GM18858 (cell line): Measurements from ENCODE around the gene LYPD6B.
"Not testable (repeated sequence)": the region's sequence is repeated elsewhere in the genome, so short reads cannot be mapped to it uniquely, and the experiment has no call there.

ENCODE experiments used
- ATAC-seq: cut with Tn5 transposase; IDR thresholded peaks from one replicate; pipeline ENCODE4 v1.9.1; 2021; ENCODE audit not compliant: unreplicated experiment

The LYPD6B gene

DNA sequence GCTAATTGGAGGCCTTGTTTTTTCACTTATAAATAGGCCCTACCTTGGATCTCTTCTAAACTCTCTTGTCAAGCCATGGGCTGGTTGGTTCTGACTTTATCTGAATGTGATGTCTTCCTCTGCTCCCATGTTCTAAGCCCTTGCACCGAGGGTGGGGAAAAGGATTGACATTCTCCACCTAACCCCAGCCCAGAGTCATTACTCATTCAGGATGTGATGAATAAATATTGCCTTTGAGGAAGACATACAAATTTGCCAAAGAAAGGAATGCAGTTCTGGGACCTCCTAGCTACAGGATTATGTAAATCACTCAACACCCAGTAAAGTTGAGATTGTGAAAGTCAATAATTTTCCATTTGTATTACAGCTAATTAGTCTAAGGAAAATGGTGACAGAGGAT lies 149.8 kb downstream of the LYPD6B start:
- ATAC-seq = no peak

DNA sequence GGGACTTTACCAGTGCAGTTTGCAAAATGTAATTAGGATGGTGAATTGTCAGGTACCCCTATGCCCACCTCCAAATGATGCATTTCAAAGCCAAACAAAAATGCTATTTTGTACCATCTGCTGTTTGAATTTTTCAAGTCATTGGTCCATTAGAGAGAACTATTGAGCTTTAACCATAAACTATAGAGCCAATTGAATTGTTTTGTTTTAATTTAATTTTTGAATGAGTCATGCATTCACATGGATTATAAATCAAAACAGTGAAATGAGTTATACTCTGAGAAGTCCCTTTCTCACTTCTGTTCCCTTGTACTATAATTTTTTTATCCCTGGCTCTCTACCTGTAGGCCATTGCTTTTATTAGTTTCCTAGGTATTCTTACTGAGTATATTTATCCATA lies 151.3 kb downstream of the LYPD6B start:
- ATAC-seq = no peak

DNA sequence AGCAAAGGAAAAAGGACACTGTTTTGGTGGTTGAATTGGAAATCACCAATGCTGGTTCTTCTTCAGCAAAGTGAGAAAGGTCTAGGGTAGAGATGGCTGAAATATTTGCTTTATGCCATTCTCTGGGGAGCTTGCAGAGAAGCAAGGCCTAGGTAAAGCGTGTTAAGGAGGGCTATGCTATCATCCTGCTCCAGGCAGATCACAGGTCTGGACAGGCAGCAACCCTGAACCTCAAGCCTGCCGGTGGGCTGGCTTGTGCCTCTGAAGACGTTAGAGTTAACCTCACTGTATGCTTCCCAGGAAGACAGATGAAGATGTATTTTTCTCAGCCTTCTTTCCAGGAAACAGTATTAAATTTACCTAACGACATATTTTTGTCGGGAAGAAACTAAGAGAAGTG lies 153.4 kb downstream of the LYPD6B start:
- no peak for ATAC-seq

DNA sequence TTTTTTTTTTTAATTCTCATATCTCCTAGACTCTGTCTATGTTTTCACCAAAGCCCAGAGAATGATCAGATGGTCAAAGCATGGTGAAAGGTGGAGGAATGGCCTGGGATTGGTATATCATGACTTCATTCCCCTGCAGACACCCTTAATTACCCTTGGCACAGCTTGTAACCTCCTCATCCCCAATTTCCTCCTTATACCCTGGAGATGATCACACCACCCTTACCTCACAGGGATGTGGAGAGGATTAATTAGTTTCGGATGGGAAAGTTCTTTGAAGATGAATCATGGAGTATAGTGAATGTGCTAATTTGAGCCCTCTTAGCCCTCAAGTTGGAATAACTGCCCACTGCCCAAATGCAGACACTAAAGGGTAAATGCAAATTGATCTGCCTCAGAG lies 153.9 kb downstream of the LYPD6B start:
- no peak for ATAC-seq

DNA sequence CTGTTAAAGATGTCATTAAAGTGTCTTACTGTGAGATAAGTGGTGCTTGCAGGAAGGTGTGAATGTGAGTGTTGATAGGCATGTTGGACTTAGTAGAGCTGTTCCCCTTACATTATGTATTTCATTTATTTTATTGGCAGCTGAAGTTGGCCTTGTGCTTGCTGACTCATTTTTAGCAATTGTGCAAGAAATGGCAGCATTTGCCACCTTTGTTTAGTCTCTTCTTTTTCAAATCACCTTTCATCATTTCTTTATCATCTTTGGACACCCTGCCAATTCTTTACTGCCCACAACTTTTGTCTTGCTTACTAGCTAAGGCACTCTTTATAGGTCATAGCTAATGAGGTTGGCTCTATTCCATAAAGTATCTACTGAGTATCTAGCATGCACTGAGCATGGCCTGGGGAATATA lies 161.6 kb downstream of the LYPD6B start:
- no peak for ATAC-seq

DNA sequence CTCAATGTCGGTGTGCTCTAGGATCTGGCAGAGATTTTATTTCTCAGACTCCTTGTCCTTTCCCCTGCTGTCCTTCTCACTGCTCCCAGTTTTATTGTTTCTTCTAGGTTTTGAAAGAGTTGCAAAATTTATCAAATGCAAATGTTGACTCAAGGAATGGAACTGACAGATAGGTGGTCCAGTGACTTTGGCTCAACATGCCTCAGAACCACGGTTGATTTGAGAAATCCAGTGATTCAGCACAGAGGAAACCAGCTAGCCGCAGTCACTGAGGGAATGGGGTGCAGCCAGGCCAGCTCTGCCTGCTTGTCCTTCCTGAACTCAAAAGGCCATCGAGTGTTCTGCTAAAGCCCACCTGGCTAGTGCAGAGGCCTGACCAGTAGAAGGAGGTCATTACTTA lies 166.2 kb downstream of the LYPD6B start:
- ATAC-seq = no peak

DNA sequence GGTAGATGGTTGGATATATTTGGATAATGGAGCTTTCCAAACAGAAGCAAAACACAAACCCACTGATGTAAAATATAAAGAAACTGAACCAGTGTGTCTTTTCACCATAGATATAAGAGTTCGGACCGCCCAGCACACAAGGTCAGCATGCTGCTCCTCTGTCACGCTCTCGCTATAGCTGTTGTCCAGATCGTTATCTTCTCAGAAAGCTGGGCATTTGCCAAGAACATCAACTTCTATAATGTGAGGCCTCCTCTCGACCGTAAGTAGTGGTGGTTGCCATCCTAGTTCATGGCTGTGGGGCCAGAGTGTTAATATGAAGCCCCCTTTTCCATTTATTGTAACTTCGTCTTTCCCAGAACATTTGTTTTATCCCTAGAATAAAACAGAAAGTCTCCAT lies 166.6 kb downstream of the LYPD6B start:
- no peak for ATAC-seq

DNA sequence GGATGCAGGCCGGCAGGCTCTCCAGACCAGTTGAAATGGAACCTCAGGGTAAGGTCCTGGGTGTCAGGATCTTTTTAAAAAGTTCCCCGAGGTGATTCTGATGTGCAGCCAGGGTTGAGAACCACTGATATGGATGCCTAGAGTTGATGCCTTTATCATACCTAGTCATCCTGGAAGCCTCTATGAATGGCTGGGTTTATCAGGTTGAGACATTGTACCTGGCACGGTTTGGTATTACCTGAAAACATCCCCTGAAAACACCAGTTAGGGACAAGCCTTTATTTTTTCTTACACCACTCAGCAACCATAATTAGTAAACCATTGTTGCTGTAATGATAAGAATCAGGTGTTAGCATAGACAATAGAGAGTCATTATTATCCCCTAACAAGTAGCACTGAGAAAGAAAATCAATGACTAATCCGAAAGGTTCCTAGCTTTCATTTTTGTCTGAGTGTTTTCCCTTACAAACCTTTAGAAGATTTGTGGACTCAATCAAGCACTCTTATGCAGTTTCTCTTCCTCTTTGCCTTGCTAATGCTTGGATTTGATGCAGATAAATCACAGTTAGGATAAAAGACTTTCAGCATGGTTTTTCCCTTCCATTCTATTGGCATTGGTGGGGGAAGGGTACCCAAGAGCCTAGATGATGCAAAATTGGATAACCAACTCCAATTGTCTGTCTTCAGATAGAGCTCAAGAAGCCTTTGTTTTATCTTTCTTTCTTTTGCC lies 175.4 kb downstream of the LYPD6B start:
- no peak for ATAC-seq

DNA sequence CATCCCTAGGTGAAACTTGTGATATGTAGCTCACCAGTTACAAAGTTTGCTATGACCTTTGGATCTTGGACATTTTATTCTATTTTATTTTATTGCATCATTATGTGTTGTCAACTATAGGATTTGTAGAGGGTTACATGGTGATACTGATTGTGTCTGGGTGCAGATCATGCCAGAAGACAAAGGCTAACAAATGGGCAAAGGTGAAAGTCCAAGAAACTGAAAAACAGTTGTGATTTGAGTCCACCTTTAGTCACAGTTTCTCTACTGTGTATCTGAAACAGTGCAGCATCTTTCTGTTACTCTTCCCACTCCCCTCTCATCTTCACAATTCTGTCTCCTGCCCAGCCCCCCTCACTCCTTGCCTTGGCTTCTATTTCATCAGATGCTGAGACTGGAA lies 180.0 kb downstream of the LYPD6B start:
- ATAC-seq = no peak

DNA sequence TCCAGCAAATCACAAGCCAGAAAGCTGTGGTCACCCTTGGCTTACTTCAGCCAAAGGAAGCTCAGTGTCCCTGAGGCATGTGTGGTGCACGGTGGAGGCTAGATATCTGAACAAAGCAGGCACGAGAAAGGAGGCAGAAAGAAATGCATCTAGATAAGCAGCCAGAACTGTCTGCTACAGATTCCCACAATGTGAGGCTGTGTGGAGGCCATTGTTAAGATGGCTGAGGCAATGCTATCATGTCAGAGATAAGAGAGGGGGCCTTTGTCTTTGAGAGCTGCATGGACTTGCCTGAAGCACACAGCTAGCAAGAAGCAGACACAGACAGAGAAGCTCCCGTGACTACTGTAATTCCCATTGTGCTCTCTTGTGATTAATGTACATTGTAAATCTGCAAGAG lies 181.4 kb downstream of the LYPD6B start:
- ATAC-seq = no peak

DNA sequence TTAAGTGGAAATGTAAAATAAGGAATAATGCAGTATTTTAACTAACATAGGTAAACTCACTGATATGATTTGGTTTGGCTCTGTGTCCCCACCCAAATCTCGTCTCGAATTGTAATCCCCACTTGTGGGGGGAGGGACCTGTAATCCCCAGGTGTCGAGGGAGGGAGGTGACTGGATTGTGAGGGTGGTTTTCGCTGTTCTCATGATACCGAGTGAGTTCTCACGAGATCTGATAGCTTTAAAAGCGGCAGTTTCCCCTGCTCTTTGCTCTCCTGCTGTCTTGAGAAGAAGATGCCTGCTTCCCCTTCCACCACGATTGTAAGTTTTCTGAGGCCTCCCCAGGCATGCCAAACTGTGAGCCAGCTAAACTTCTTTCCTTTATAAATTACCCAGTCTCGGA lies 182.5 kb downstream of the LYPD6B start:
- no peak for ATAC-seq

DNA sequence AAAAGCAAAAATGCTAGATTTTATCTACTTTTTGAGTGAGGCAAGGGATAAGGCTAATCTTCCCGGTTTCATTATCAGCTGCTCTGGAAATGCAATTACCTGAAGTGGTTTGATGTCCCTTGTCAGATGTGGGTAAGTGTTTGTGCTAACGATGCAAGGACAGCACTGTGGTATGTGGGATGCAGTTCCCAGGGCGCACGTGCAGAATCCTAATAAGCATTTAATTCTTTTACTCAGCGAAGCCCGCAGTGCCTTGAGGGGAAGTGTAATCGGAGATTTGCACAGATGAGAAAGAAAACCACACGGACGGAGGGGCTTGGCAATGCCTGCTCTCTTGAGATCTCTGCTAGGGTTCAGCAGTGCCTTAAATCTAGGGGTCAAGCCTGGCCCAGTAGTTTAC lies 183.4 kb downstream of the LYPD6B start:
- no peak for ATAC-seq

DNA sequence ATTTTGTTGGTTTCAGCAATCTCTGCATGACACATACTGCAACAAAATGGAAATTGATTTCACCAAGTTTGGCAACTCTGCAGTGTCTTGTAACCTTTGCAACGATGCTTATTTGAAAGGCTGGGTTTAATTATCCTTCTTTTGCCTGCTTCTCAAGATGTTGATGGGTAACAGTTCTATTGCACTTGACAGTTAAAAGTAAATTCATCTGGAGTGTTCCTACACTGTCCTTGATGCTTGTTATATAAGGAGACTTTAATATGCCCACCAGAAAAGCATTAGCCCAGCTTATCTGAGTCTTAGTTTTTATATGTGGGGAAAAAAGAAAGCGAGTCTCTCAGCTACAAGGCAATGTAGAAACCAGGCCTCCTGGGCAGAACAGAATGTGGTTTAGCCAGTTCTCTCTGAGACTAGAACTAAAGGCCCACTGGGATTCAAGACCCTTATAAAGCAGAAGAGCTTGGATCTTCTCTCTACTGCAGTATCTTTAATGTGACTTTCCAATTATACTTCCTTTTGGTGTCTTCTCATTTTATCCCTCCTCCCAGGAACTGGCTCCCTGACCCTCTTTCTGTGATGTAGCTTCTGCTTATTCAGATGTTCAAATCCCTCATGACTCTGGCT lies 185.1 kb downstream of the LYPD6B start:
- ATAC-seq = no peak

DNA sequence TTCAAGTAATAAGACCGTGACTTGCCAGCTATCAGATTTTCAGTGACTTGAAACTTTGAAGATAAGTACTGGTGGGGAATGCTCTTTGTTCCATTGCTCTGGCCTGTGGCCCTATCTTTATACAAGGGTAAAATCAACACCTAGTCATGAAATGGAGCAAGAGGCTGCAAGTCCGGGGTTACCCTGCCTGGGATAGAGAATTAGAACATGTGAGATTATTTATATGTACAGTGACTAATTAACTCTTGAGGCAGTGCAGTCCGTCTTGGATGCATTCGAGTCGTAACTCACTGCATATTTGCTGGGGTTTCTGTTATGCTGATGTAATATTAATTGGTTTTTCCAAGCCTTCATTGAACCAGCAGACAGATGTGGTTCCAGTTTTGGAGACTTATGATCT lies 186.0 kb downstream of the LYPD6B start:
- ATAC-seq = no peak

DNA sequence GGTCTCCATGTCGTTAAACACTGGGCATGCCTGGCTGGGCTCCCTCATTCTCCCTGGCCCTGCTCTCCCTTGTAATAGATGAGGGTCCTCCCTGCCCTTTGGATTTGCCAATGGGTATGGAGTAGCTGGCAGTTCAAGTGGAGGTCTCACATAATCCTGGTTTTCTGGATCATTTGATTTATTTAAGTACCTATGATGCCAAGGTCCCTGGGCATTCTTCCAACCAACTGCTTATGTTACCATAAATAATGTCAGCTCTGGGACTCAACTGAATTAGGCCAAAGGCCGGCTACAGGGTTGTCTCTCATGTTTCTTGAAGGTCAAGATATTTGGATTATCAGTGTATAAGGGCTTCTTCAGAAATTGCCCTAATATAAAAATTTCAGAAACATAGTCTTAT lies 186.9 kb downstream of the LYPD6B start:
- ATAC-seq = no peak

DNA sequence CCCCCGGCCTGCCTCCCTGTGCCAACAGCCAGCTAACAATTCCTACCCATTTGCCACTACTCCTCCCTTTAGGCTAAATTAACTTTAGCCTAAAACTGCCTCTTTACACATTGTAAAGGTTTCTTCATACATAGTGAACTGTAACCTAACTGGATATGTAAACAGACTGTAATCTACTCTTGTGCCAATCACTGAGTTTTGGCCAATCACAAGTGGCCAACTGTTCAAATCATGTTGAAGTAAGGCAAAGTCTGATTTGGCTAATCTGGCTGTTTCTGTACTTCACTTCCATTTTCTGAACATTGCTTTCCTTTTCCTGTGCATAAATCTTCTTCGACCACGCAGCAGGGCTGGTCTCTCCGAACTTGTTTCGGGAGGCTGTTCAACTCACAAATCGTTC lies 188.3 kb downstream of the LYPD6B start:
- no peak for ATAC-seq

DNA sequence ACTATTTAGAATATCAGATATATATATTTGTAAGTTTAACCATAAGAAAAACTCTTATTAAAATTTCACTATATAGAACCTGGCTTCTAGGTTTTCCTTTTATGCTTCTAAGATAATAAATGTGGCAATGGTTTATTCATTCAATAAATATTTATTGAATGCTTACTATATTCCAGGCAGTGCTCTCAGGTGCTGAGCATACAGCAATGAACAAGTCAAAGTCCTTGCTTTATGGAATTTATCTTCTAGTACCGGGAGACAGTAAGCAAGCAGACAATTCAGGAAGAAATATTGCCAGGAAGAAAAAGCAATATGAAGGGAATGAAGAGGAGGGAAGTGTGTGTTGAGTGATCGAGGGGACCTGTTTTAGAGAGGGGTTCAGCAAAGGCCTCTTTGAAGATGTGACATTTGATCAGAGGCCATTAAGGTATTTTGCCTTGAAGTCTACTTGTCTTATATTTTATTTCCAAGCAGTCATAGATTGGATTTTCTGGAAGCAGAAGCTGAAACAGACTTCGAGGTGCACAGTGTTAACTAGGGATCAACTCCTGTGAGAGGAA lies 197.4 kb downstream of the LYPD6B start:
- ATAC-seq = no peak

DNA sequence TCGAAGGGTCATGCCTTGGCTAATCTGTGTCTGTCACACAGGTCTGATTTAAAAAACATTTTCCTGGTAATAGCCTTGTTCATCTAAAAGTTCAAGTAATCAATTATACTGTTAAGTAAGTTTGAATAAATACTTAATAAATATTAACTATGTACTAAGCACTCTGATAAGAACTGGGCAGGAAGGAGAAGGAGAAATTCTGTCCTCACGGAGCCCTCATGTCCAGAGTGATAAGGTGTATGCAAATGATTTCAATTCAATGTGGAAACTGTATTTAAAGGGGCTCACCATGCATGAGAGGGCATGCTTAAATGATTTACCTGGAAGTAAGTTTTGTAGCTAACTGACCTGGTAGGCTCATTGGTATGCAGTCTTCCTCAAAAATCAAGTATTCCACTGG lies 197.9 kb downstream of the LYPD6B start:
- no peak for ATAC-seq

DNA sequence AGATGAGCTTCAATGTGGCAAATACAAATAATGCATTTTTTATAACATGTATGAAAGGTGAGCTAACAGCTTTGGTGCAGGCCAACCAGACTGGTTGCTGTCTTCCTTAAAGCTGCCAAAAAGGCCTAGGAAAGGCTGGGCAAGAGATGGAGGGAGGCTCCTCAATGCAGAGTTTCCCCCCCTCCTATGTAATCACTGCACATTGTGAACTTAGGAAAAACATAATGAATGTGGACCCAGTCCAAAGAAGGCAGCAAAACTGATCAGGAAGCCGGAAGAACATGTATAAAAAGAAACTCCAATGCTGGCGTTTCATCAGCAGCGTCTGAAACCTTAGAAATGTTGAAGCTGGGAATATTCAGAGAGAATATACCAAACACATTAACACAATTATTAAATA lies 207.7 kb downstream of the LYPD6B start:
- ATAC-seq = no peak

DNA sequence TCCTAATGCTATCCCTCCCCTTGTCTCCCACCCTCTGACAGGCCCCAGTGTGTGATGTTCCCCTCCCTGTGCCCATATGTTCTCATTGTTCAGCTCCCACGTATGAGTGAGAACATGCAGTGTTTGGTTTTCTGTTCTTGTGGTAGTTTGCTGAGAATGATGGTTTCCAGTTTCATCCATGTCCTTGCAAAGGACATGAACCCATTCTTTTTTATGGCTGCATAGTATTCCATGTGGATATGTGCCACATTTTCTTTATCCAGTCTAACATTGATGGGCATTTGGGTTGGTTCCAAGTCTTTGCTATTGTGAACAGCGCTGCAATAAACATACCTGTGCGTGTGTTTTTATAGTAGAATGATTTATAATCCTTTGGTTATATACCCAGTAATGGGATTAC lies 212.9 kb downstream of the LYPD6B start:
- ATAC-seq = not testable (repeated sequence)

DNA sequence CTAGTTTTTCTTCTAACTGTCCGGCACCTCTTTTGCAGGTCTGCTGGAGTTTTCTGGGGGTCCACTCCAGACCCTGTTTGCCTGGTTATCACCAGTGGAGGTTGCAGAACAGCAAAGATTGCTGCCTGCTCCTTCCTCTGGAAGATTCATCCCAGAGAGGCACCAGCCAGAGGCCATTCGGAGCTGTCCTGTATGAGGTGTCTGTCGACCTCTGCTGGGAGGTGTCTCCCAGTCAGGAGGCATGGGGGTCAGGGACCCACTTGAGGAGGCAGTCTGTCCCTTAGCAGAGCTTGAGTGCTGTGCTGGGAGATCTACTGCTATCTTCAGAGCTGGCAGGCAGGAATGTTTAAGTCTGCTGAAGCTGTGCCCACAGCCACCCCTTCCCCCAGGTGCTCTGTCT lies 218.4 kb downstream of the LYPD6B start:
- ATAC-seq = not testable (repeated sequence)

DNA sequence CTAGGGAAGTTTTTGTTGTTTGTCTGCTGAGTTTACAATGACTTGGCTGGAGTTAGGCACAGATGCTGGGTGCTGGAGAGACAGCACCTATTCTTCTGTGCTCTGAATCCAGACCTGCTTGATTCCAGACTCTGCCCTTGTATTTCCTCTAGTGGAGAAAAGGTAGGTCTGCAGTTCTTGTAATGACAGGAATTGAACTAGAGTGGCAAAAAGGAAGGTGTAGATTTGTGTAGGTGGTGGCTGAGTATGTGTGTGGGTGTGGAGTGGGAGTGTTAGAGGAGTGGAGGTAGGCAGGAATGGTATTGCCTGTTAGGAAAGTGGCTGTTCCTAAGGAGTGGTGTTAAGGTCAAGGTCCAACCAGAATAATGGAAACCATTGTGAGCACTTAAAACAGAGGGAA lies 220.0 kb downstream of the LYPD6B start:
- no peak for ATAC-seq

DNA sequence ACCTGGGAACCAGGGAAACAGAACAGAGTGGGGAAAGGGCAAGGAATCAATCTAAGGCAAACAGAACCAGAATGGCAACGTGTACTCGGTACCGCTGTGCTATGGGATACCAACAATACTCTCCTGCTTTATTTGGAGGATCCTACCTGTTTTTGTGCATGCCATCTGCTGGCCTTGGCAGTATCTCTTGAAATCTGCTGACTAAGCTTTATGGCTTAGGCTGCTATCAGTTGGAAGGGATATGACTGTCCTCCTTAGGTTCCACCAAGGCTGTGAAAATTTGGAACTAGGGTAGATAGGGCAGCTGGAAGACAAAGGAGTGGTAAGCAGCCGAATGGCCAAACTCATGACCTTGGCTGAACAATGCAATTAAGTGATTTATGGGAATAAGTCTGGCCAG lies 220.6 kb downstream of the LYPD6B start:
- ATAC-seq = no peak
